RWPE2 (cell line): ENCODE results near the gene BOLL.

Experiments used
- ATAC-seq: fragments of 200-7000 bp; cut with Tn5 transposase; 3 replicates; pipeline ENCODE4 v1.9.1; 2021; ENCODE audit warnings: low read depth
- DNase-seq: peaks from one replicate; pipeline ENCODE4 v3.0.0-alpha.2; 2020; ENCODE audit warnings: low spot score
- H3K27ac ChIP-seq: fragments of 450-650 bp; 2 replicates; pipeline ENCODE4 v1.5.1; 2017; ENCODE audit warnings: mild to moderate bottlenecking; ENCODE audit not compliant: poor library complexity, severe bottlenecking
- H3K27me3 ChIP-seq: fragments of 250-450 bp; sonication (Bioruptor Pico); 2 replicates; pipeline ENCODE4 v1.5.1; 2021; ENCODE audit warnings: mild to moderate bottlenecking, moderate library complexity; ENCODE audit not compliant: insufficient read depth, poor library complexity, severe bottlenecking
- H3K36me3 ChIP-seq: fragments of 250-450 bp; sonication (Bioruptor Pico); 2 replicates; pipeline ENCODE4 v1.5.1; 2020; ENCODE audit warnings: low read depth, mild to moderate bottlenecking, moderate library complexity
- H3K4me1 ChIP-seq: fragments of 250-450 bp; sonication (Bioruptor Pico); 2 replicates; pipeline ENCODE4 v1.5.1; 2021; ENCODE audit warnings: mild to moderate bottlenecking, moderate library complexity; ENCODE audit not compliant: insufficient read depth, poor library complexity, severe bottlenecking
- H3K4me3 ChIP-seq: fragments of 250-450 bp; sonication (Bioruptor Pico); 2 replicates; pipeline ENCODE4 v1.5.1; 2021; ENCODE audit warnings: mild to moderate bottlenecking, moderate library complexity; ENCODE audit not compliant: severe bottlenecking
- H3K9me3 ChIP-seq: fragments of 250-450 bp; sonication (Bioruptor Pico); 2 replicates; pipeline ENCODE4 v1.5.1; 2021; ENCODE audit warnings: mild to moderate bottlenecking, moderate library complexity; ENCODE audit not compliant: severe bottlenecking
- TF ChIP-seq, protein P1 (sequence below): fragments of 450-650 bp; IDR thresholded peaks from one replicate; pipeline ENCODE4 v1.5.1; 2017; ENCODE audit warnings: mild to moderate bottlenecking, moderate library complexity; ENCODE audit not compliant: poor library complexity, severe bottlenecking

BOLL gene

GRCh38 chr2:197803033-197803444 is 17.9 kb upstream of the BOLL start:
- DNase-seq = no peak
- peak; percentile 45; the same call in 2 of the 3 replicates for ATAC-seq

GRCh38 chr2:197801033-197801432 is 15.9 kb upstream of the BOLL start:
- Histone ChIP-seq H3K27me3 (peaks cover 40% of the 10 kb centered on the region), H3K4me1 (no peaks in the 10 kb centered on the region), H3K36me3 (no peaks in the 10 kb centered on the region), H3K4me3 (no peak overlapping the region), H3K27ac (no peak overlapping the region), H3K9me3 (no peaks in the 10 kb centered on the region)
- TF ChIP-seq, protein P1, sequence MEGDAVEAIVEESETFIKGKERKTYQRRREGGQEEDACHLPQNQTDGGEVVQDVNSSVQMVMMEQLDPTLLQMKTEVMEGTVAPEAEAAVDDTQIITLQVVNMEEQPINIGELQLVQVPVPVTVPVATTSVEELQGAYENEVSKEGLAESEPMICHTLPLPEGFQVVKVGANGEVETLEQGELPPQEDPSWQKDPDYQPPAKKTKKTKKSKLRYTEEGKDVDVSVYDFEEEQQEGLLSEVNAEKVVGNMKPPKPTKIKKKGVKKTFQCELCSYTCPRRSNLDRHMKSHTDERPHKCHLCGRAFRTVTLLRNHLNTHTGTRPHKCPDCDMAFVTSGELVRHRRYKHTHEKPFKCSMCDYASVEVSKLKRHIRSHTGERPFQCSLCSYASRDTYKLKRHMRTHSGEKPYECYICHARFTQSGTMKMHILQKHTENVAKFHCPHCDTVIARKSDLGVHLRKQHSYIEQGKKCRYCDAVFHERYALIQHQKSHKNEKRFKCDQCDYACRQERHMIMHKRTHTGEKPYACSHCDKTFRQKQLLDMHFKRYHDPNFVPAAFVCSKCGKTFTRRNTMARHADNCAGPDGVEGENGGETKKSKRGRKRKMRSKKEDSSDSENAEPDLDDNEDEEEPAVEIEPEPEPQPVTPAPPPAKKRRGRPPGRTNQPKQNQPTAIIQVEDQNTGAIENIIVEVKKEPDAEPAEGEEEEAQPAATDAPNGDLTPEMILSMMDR = no peak
- no peak for ATAC-seq
- no peak for DNase-seq

More at GRCh38 chr2:197803033-197803444, 17.9 kb upstream of the BOLL start:
- Histone ChIP-seq H3K36me3 (no peaks in the 10 kb centered on the region), H3K4me1 (no peaks in the 10 kb centered on the region), H3K4me3 (no peak overlapping the region), H3K27me3 (peaks cover 59% of the 10 kb centered on the region), H3K9me3 (no peaks in the 10 kb centered on the region), H3K27ac (no peak overlapping the region)
- TF ChIP-seq, protein P1 = peak; percentile 78

DNA sequence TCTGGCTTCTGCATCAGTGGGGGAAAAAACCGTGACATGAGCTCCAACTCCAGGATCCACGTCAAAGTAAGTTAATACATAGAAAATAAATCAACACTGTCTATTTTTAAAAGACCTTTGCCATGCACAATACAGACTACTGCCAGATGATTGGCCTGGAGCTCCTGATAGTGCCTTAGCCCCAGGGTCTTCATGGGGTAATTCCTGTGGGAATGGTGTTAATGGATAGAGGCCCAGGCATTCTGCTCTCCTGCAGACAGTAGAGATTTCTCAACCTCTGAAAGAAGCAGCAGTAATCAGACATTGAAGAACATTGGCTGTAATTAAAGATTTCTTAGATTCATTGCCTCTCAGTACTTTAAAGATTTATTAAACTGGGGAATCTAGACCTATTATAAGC is 15.0 kb upstream of the BOLL start:
- H3K36me3 ChIP-seq = no peaks in the 10 kb centered on the region
- DNase-seq = no peak

DNA sequence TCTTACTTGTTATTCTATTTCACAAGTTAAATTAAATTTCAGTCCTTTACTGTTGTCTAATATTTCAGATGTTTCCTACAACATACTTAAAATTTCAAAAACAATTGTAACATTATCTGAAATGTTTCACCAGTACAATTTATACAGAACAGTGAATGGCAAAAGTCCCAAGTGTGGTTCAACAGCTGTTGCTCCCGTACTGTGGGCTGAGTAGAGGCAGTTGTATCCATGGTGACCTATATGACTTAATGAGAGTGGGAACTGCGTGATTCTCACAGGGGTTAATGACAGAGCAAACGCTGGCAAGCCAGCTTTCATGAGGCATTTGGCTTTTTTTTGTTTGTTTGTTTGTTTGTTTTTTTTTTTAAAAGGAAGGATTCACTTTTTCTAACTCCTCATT is 13.9 kb upstream of the BOLL start:
- no peaks in the 10 kb centered on the region for H3K4me1 ChIP-seq
- no peak overlapping the region for H3K4me3 ChIP-seq
- peaks cover 23% of the 10 kb centered on the region for H3K27me3 ChIP-seq
- TF ChIP-seq, protein P1 = no peak
- ATAC-seq (no peak), DNase-seq (no peak)
- H3K9me3 ChIP-seq = no peaks in the 10 kb centered on the region
- H3K27ac ChIP-seq = no peak overlapping the region
- H3K36me3 ChIP-seq = no peaks in the 10 kb centered on the region

More for the DNA sequence above, 15.0 kb upstream of the BOLL start:
- Histone ChIP-seq H3K9me3 (no peaks in the 10 kb centered on the region), H3K4me3 (no peak overlapping the region), H3K4me1 (no peaks in the 10 kb centered on the region), H3K27me3 (peaks cover 31% of the 10 kb centered on the region), H3K27ac (no peak overlapping the region)
- ATAC-seq = no peak
- TF ChIP-seq, protein P1 = no peak

GRCh38 chr2:197798187-197798586 is 13.1 kb upstream of the BOLL start:
- Histone ChIP-seq H3K9me3 (no peaks in the 10 kb centered on the region), H3K4me1 (no peaks in the 10 kb centered on the region), H3K27me3 (peaks cover 14% of the 10 kb centered on the region), H3K4me3 (no peak overlapping the region), H3K36me3 (no peaks in the 10 kb centered on the region), H3K27ac (no peak overlapping the region)
- DNase-seq = no peak
- TF ChIP-seq, protein P1 = no peak
- no peak for ATAC-seq
